HG03039 (cell line): ENCODE measurements around the gene FIG4.

Source experiments
- ATAC-seq: cut with Tn5 transposase; IDR thresholded peaks from one replicate; pipeline ENCODE4 v1.9.1; 2021; ENCODE audit warnings: mild to moderate bottlenecking, moderate library complexity; ENCODE audit not compliant: unreplicated experiment

Gene FIG4

GRCh38 chr6:109759098-109759955 lies 68.2 kb downstream of the FIG4 start:
- ATAC-seq = no peak

GRCh38 chr6:109760208-109760607 lies 69.1 kb downstream of the FIG4 start:
- no peak for ATAC-seq

- no peak for ATAC-seq
Observed at GRCh38 chr6:109762166-109762565, 71.1 kb downstream of the FIG4 start.

GRCh38 chr6:109762769-109763441 lies 71.8 kb downstream of the FIG4 start:
- no peak for ATAC-seq

GRCh38 chr6:109766167-109766566 lies 75.1 kb downstream of the FIG4 start:
- no peak for ATAC-seq

- no peak for ATAC-seq
Observed at GRCh38 chr6:109767961-109768360, 76.9 kb downstream of the FIG4 start.

GRCh38 chr6:109768485-109768884 lies 77.4 kb downstream of the FIG4 start:
- no peak for ATAC-seq

GRCh38 chr6:109769213-109769612 lies 78.1 kb downstream of the FIG4 start:
- ATAC-seq = no peak

- ATAC-seq = no peak
Observed at GRCh38 chr6:109770047-109770446, 79.0 kb downstream of the FIG4 start.

- no peak for ATAC-seq
Observed at GRCh38 chr6:109770779-109771178, 79.7 kb downstream of the FIG4 start.

GRCh38 chr6:109771939-109772755 lies 81.1 kb downstream of the FIG4 start:
- ATAC-seq = peak; percentile 49

- ATAC-seq = no peak
Observed at GRCh38 chr6:109772883-109773431, 81.9 kb downstream of the FIG4 start.

GRCh38 chr6:109781001-109781400 lies 89.9 kb downstream of the FIG4 start:
- no peak for ATAC-seq

GRCh38 chr6:109782491-109782999 lies 91.4 kb downstream of the FIG4 start:
- ATAC-seq = no peak

GRCh38 chr6:109783250-109783986 lies 92.3 kb downstream of the FIG4 start:
- no peak for ATAC-seq

- ATAC-seq = no peak
Observed at GRCh38 chr6:109787312-109787711, 96.2 kb downstream of the FIG4 start.

GRCh38 chr6:109788687-109789086 lies 97.6 kb downstream of the FIG4 start:
- ATAC-seq = no peak

- ATAC-seq = no peak
Observed at GRCh38 chr6:109790131-109790530, 99.0 kb downstream of the FIG4 start.

- ATAC-seq = no peak
Observed at GRCh38 chr6:109791301-109791700, 100.2 kb downstream of the FIG4 start.

GRCh38 chr6:109793021-109793420 lies 101.9 kb downstream of the FIG4 start:
- ATAC-seq = no peak
